Cardiac septum (tissue), 1 donor: ENCODE data around the gene MGMT. TPM values are rescaled to one million over a fixed set of nuclear protein-coding genes. Genes with fewer than 3 reads are reported as not detected.
A peak's percentile ranks its signal among the peaks of the same experiment; 100 is the strongest.

ENCODE experiments used
- DNase-seq: peaks from one replicate; pipeline ENCODE4 v3.0.0-alpha.2; 2020; ENCODE audit warnings: low spot score
- intact Hi-C: fragments of 100-400 bp; cut with DNase I; formaldehyde crosslinking; loops from one replicate; pipeline ENCODE4 v1.14.0; 2022
- total RNA-seq: library from RNA; stranded (reverse); fragmentation: NEBNext Ultra II Directional; extraction: Animal tissue kit (Norgen Biotek cat#: 25700); gene quantifications from one replicate; pipeline ENCODE4 v1.2.1, GENCODE V29; 2021
- donor health status: DM: no; HTN: no; CAD: no.

Gene MGMT
- total RNA-seq, 1 donor from 2014 or later = 11.4 TPM

- intact Hi-C loops = no loop called here
- DNase-seq = no peak
These were observed 162.9 kb downstream of the MGMT start for GRCh38 chr10:129629911-129630310.

GRCh38 chr10:129631006-129631405, 164.0 kb downstream of the MGMT start:
- DNase-seq = no peak
- intact Hi-C loops = no loop called here

GRCh38 chr10:129631870-129632623, 165.0 kb downstream of the MGMT start:
- intact Hi-C loops = no loop called here
- no peak for DNase-seq

GRCh38 chr10:129637010-129637409, 170.0 kb downstream of the MGMT start:
- intact Hi-C loops = no loop called here

GRCh38 chr10:129637846-129638245, 170.8 kb downstream of the MGMT start:
- DNase-seq = no peak
- intact Hi-C loops = no loop called here

More at GRCh38 chr10:129637010-129637409, 170.0 kb downstream of the MGMT start:
- DNase-seq = no peak

GRCh38 chr10:129641351-129641750, 174.3 kb downstream of the MGMT start:
- DNase-seq = no peak
- intact Hi-C loops = no loop called here

- DNase-seq = no peak
- intact Hi-C loops = no loop called here
These were observed 174.9 kb downstream of the MGMT start for GRCh38 chr10:129641982-129642381.

- intact Hi-C loops = no loop called here
- no peak for DNase-seq
These were observed 175.4 kb downstream of the MGMT start for GRCh38 chr10:129642427-129642826.

GRCh38 chr10:129643266-129643665, 176.2 kb downstream of the MGMT start:
- no peak for DNase-seq
- intact Hi-C loops = no loop called here

GRCh38 chr10:129645487-129645886, 178.4 kb downstream of the MGMT start:
- no peak for DNase-seq
- intact Hi-C loops = no loop called here

- DNase-seq = peak; percentile 53
- intact Hi-C loops = no loop called here
These were observed 179.9 kb downstream of the MGMT start for GRCh38 chr10:129646973-129647372.

GRCh38 chr10:129647590-129647989, 180.5 kb downstream of the MGMT start:
- intact Hi-C loops = no loop called here

GRCh38 chr10:129648856-129649255, 181.8 kb downstream of the MGMT start:
- intact Hi-C loops = no loop called here
- no peak for DNase-seq

More at GRCh38 chr10:129647590-129647989, 180.5 kb downstream of the MGMT start:
- DNase-seq = no peak

- DNase-seq = no peak
- intact Hi-C loops = no loop called here
These were observed 185.0 kb downstream of the MGMT start for GRCh38 chr10:129652021-129652420.

- intact Hi-C loops = no loop called here
- DNase-seq = no peak
These were observed 185.6 kb downstream of the MGMT start for GRCh38 chr10:129652521-129653201.

GRCh38 chr10:129653428-129653827, 186.4 kb downstream of the MGMT start:
- intact Hi-C loops = no loop called here
- DNase-seq = no peak

- no peak for DNase-seq
- intact Hi-C loops = no loop called here
These were observed 186.8 kb downstream of the MGMT start for GRCh38 chr10:129653861-129654260.

- intact Hi-C loops = no loop called here
- no peak for DNase-seq
These were observed 187.4 kb downstream of the MGMT start for GRCh38 chr10:129654461-129654860.

GRCh38 chr10:129655007-129655678, 188.1 kb downstream of the MGMT start:
- intact Hi-C loops = no loop called here
- DNase-seq = no peak

GRCh38 chr10:129655679-129656031, 188.6 kb downstream of the MGMT start:
- intact Hi-C loops = no loop called here
- no peak for DNase-seq

- intact Hi-C loops = no loop called here
- no peak for DNase-seq
These were observed 189.6 kb downstream of the MGMT start for GRCh38 chr10:129656642-129657041.
